ENCODE data around the gene OLFM3. TPM values are rescaled to one million over a fixed set of nuclear protein-coding genes. Genes with fewer than 3 reads are reported as not detected.

Gene OLFM3
- total RNA-seq, 1 donor from 2014 or later: not detected

GRCh38 chr1:101756411-101756810, 240.3 kb downstream of the OLFM3 start:
- Mint-ChIP-seq H3K4me3 (ENCODE audit: unreplicated experiment) (no peak overlapping the region), H3K27me3 (ENCODE audit: low read depth) (peaks cover 13% of the 10 kb centered on the region), H3K4me1 (ENCODE audit: low read depth) (no peaks in the 10 kb centered on the region), H3K27ac (ENCODE audit: unreplicated experiment) (no peak overlapping the region), H3K36me3 (ENCODE audit: low read depth) (no peaks in the 10 kb centered on the region), H3K9me3 (ENCODE audit: low read depth) (peaks cover 5% of the 10 kb centered on the region)
- DNase-seq (ENCODE audit: low spot score): no peak
- TF ChIP-seq CTCF (IDR thresholded peaks at IDR 0.05): no peak

Data from chondrocyte (in vitro differentiated cells).